Measurements from ENCODE around the gene USP6NL. TPM values are rescaled to one million over a fixed set of nuclear protein-coding genes. Genes with fewer than 3 reads are reported as not detected.

The USP6NL gene
- total RNA-seq, 4 donors from 2014 or later: 13.2 to 24.6 (median 19.4) TPM

DNA sequence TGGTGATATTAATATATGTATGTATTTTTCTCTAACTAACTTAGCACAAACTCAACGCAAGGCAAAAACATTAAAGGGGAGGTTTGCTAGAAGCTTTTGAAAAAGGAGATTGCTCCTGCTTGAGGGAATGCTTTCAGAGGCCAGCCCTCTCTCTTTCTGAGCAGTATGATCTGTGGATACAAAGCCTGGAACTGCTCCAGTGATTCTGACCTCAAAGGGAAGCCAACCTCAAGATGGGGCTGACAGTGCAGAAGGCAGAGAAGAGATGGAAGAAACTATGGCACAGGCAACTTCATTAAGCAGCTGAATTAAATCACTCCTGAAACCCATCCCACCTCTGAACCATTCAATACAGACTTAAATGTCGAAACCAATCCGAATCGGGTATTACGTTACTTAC lies 102.4 kb downstream of the USP6NL start:
- TF ChIP-seq CTCF (IDR thresholded peaks at IDR 0.05; ENCODE audit: low read depth): no peak

DNA sequence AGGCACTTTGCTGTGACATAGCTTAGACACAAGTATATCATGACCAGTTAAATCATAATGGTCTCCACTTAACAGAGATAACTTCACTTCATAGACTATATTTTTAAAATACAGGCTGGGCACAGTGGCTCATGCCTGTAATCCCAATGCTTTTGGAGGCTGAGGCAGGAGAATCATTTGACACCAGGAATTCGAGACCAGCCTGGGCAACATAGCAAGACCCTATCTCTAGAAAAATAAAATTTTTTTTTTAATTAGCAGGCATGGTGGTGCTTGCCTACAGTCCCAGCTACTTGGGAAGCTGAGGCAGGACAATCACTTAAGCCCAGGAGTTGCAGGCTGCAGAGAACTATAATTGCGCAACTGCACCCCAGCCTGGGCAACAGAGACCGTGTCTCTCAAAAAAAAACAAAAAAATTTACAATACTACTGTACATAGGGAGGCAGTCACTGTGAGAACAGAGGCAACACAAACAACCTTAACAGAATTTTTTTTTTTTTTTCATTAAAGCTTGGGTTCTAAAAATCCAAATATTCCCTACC lies 105.1 kb downstream of the USP6NL start:
- TF ChIP-seq CTCF (IDR thresholded peaks at IDR 0.05; ENCODE audit: low read depth): no peak

DNA sequence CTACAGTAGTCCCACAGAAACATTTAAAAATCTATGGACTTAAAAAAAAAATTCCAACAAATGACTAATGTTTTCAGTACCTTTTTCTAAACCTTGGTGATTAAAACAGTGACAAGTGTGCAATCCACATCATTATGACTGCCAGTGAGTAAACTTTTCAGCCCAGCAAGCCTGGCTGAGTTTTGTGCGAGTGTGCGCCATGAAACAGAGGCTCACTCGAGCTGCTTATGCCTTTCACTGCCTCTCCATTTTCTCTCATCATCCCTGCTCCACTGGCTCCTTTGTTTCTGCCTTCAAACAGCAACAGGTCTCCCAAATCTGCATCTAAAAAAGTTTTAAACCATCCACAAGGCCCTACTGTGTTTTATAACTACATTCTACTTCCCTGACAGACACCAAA lies 105.8 kb downstream of the USP6NL start:
- TF ChIP-seq CTCF (IDR thresholded peaks at IDR 0.05; ENCODE audit: low read depth): no peak

GRCh38 chr10:11504566-11505285 lies 106.7 kb downstream of the USP6NL start:
- TF ChIP-seq CTCF (IDR thresholded peaks at IDR 0.05; ENCODE audit: low read depth): no peak

DNA sequence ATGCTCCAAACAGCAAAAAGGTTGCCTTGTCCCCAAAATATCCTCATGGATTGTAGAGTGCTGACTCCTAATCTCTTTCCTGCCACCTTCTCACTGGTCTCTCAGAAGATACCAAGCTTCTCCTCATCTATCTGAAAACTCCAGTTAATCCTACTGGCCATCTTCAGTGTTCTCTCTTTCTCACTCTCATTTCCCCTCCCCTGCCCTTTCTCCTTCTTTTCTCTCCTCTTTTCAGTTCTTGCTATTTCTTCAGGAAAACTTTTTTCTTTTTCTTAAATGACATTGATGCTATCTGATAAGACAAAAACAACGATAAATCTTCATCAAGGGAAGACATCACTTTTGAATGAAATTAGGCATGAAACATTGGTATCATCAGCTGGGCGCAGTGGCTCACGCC lies 109.8 kb downstream of the USP6NL start:
- TF ChIP-seq CTCF (IDR thresholded peaks at IDR 0.05; ENCODE audit: low read depth): no peak

DNA sequence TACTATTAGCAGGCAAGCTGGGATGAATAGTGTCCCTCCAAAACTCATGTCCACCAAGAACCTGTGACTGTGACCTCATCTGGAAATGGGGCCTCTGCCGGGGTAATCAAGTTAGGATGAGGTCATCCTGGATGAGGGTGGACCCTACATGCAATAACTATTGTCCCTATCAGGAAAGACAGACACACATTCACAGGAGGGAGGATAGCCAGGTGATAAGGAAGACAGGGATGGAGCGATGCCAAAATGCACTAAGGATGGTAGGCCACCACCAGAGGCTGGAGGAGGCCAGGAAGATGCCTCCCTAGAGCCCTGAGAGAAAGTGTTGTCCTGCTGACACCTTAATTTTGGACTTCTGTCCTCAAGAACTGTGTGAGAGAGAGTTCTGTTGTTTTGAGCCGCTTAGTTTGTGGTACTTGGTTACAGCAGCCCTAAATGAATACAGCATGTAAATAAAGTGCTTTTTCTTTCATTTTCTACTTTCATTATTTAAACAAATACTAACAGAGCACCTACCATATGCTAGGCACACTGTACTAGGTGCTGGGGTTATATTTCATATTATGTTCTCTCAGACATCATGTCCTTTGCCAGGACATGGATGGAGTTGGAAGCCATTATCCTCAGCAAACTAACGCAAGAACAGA lies 111.9 kb downstream of the USP6NL start:
- no peak for TF ChIP-seq CTCF (IDR thresholded peaks at IDR 0.05; ENCODE audit: low read depth)

- TF ChIP-seq CTCF (IDR thresholded peaks at IDR 0.05; ENCODE audit: low read depth): no peak
Measured at GRCh38 chr10:11498399-11498798, 113.1 kb downstream of the USP6NL start.
